ENCODE data around the gene PLK1. TPM values are rescaled to one million over a fixed set of nuclear protein-coding genes. Genes with fewer than 3 reads are reported as not detected.

Gene PLK1
- total RNA-seq, 1 experiment from 2014 or later = 126 TPM

GRCh38 chr16:23668225-23668624, 10.5 kb upstream of the PLK1 start:
- Histone ChIP-seq H3K4me3 (ENCODE audit: insufficient read depth, low read depth, low read length) (no peak overlapping the region), H3K36me3 (replicated peaks; ENCODE audit: control insufficient read depth, insufficient read depth, low read length) (peaks cover 34% of the 10 kb centered on the region), H3K27me3 (ENCODE audit: control insufficient read depth, insufficient read depth, low read length) (no peaks in the 10 kb centered on the region)
- no peak for DNase-seq

- DNase-seq = no peak
- Histone ChIP-seq H3K27me3 (ENCODE audit: control insufficient read depth, insufficient read depth, low read length) (no peaks in the 10 kb centered on the region), H3K36me3 (replicated peaks; ENCODE audit: control insufficient read depth, insufficient read depth, low read length) (peaks cover 34% of the 10 kb centered on the region)
Measured at GRCh38 chr16:23668873-23669272, 9.8 kb upstream of the PLK1 start.

GRCh38 chr16:23670137-23670776, 8.4 kb upstream of the PLK1 start:
- no peaks in the 10 kb centered on the region for H3K27me3 ChIP-seq (ENCODE audit: control insufficient read depth, insufficient read depth, low read length)
- no peak overlapping the region for H3K4me3 ChIP-seq (ENCODE audit: insufficient read depth, low read depth, low read length)
- DNase-seq = no peak
- H3K36me3 ChIP-seq (replicated peaks; ENCODE audit: control insufficient read depth, insufficient read depth, low read length) = peaks cover 34% of the 10 kb centered on the region

More at GRCh38 chr16:23668873-23669272, 9.8 kb upstream of the PLK1 start:
- no peak overlapping the region for H3K4me3 ChIP-seq (ENCODE audit: insufficient read depth, low read depth, low read length)

GRCh38 chr16:23673971-23674614, 4.6 kb upstream of the PLK1 start:
- Histone ChIP-seq H3K4me3 (ENCODE audit: insufficient read depth, low read depth, low read length) (no peak overlapping the region), H3K27me3 (ENCODE audit: control insufficient read depth, insufficient read depth, low read length) (no peaks in the 10 kb centered on the region), H3K36me3 (replicated peaks; ENCODE audit: control insufficient read depth, insufficient read depth, low read length) (peaks cover 13% of the 10 kb centered on the region)
- no peak for DNase-seq

GRCh38 chr16:23676924-23677480, 1.7 kb upstream of the PLK1 start:
- peaks cover 23% of the 10 kb centered on the region for H3K36me3 ChIP-seq (replicated peaks; ENCODE audit: control insufficient read depth, insufficient read depth, low read length)
- H3K4me3 ChIP-seq (ENCODE audit: insufficient read depth, low read depth, low read length) = no peak overlapping the region
- no peaks in the 10 kb centered on the region for H3K27me3 ChIP-seq (ENCODE audit: control insufficient read depth, insufficient read depth, low read length)
- DNase-seq = no peak

GRCh38 chr16:23679274-23679985, 741 bp downstream of the PLK1 start:
- Histone ChIP-seq H3K27me3 (ENCODE audit: control insufficient read depth, insufficient read depth, low read length) (no peaks in the 10 kb centered on the region), H3K36me3 (replicated peaks; ENCODE audit: control insufficient read depth, insufficient read depth, low read length) (peaks cover 41% of the 10 kb centered on the region), H3K4me3 (ENCODE audit: insufficient read depth, low read depth, low read length) (peak overlapping the region; percentile 98)
- DNase-seq = peak; percentile 81

- peak overlapping the region; percentile 98 for H3K4me3 ChIP-seq (ENCODE audit: insufficient read depth, low read depth, low read length)
- DNase-seq = peak; percentile 55
- H3K36me3 ChIP-seq (replicated peaks; ENCODE audit: control insufficient read depth, insufficient read depth, low read length) = peaks cover 41% of the 10 kb centered on the region
- H3K27me3 ChIP-seq (ENCODE audit: control insufficient read depth, insufficient read depth, low read length) = no peaks in the 10 kb centered on the region
Measured at GRCh38 chr16:23679986-23680336, 1.3 kb downstream of the PLK1 start.

- no peaks in the 10 kb centered on the region for H3K27me3 ChIP-seq (ENCODE audit: control insufficient read depth, insufficient read depth, low read length)
- H3K4me3 ChIP-seq (ENCODE audit: insufficient read depth, low read depth, low read length) = no peak overlapping the region
- DNase-seq = no peak
- peaks cover 53% of the 10 kb centered on the region for H3K36me3 ChIP-seq (replicated peaks; ENCODE audit: control insufficient read depth, insufficient read depth, low read length)
Measured at GRCh38 chr16:23682181-23682580, 3.5 kb downstream of the PLK1 start.

GRCh38 chr16:23683487-23683886, 4.8 kb downstream of the PLK1 start:
- H3K36me3 ChIP-seq (replicated peaks; ENCODE audit: control insufficient read depth, insufficient read depth, low read length) = peaks cover 66% of the 10 kb centered on the region
- no peak for DNase-seq
- no peaks in the 10 kb centered on the region for H3K27me3 ChIP-seq (ENCODE audit: control insufficient read depth, insufficient read depth, low read length)
- no peak overlapping the region for H3K4me3 ChIP-seq (ENCODE audit: insufficient read depth, low read depth, low read length)

- Histone ChIP-seq H3K36me3 (replicated peaks; ENCODE audit: control insufficient read depth, insufficient read depth, low read length) (peaks cover 63% of the 10 kb centered on the region), H3K4me3 (ENCODE audit: insufficient read depth, low read depth, low read length) (no peak overlapping the region), H3K27me3 (ENCODE audit: control insufficient read depth, insufficient read depth, low read length) (no peaks in the 10 kb centered on the region)
- DNase-seq = no peak
Measured at GRCh38 chr16:23687034-23687808, 8.5 kb downstream of the PLK1 start.

GRCh38 chr16:23689442-23690187, 10.9 kb downstream of the PLK1 start:
- no peak for DNase-seq
- peaks cover 45% of the 10 kb centered on the region for H3K36me3 ChIP-seq (replicated peaks; ENCODE audit: control insufficient read depth, insufficient read depth, low read length)
- H3K4me3 ChIP-seq (ENCODE audit: insufficient read depth, low read depth, low read length) = no peak overlapping the region

GRCh38 chr16:23690771-23691482, 12.2 kb downstream of the PLK1 start:
- peaks cover 42% of the 10 kb centered on the region for H3K36me3 ChIP-seq (replicated peaks; ENCODE audit: control insufficient read depth, insufficient read depth, low read length)
- no peaks in the 10 kb centered on the region for H3K27me3 ChIP-seq (ENCODE audit: control insufficient read depth, insufficient read depth, low read length)
- DNase-seq = no peak
- H3K4me3 ChIP-seq (ENCODE audit: insufficient read depth, low read depth, low read length) = no peak overlapping the region

More at GRCh38 chr16:23689442-23690187, 10.9 kb downstream of the PLK1 start:
- H3K27me3 ChIP-seq (ENCODE audit: control insufficient read depth, insufficient read depth, low read length) = no peaks in the 10 kb centered on the region

- Histone ChIP-seq H3K27me3 (ENCODE audit: control insufficient read depth, insufficient read depth, low read length) (no peaks in the 10 kb centered on the region), H3K4me3 (ENCODE audit: insufficient read depth, low read depth, low read length) (no peak overlapping the region), H3K36me3 (replicated peaks; ENCODE audit: control insufficient read depth, insufficient read depth, low read length) (peaks cover 36% of the 10 kb centered on the region)
- DNase-seq = no peak
Measured at GRCh38 chr16:23691483-23692189, 12.9 kb downstream of the PLK1 start.
